ENCODE measurements around the gene DNAJC9. TPM values are rescaled to one million over a fixed set of nuclear protein-coding genes. Genes with fewer than 3 reads are reported as not detected.

Gene DNAJC9
- total RNA-seq, 2 donors from 2014 or later, result 6.8 to 6.9 TPM

GRCh38 chr10:73205081-73205480 is 42.0 kb downstream of the DNAJC9 start:
- H3K36me3 ChIP-seq, result peaks cover 5% of the 10 kb centered on the region
- H3K27ac ChIP-seq, result no peak overlapping the region
- no peak overlapping the region for H3K4me3 ChIP-seq
- H3K4me1 ChIP-seq, result no peaks in the 10 kb centered on the region
- H3K27me3 ChIP-seq, result no peaks in the 10 kb centered on the region
- no peak for TF ChIP-seq CTCF (IDR thresholded peaks at IDR 0.05)
- no peaks in the 10 kb centered on the region for H3K9me3 ChIP-seq
- no peak for DNase-seq (ENCODE audit: low spot score)

Other genes starting within 250 kb of the DNAJC9 start
- 10 to 100 TPM; 29.5 to 45.4 TPM for gene P4HA1, start 150.4 kb downstream of the DNAJC9 start, total RNA-seq
- gene NUDT13, start 136.8 kb downstream of the DNAJC9 start, total RNA-seq, result 1 to 10 TPM in 1 of 2 donors, under 1 TPM in 1; 0.90 to 1.5 TPM
- 10 to 100 TPM; 14.4 to 20.7 TPM for gene ECD, start 79.2 kb downstream of the DNAJC9 start, total RNA-seq
- 10 to 100 TPM in 1 of 2 donors, 1 to 10 TPM in 1; 9.4 to 13.0 TPM for gene FAM149B1, start 79.1 kb downstream of the DNAJC9 start, total RNA-seq
- gene MRPS16, start 5.4 kb upstream of the DNAJC9 start, total RNA-seq, result 10 to 100 TPM; 39.8 to 62.6 TPM
- 1 to 10 TPM in 1 of 2 donors, under 1 TPM in 1; 0.71 to 1.1 TPM for gene CFAP70, start 111.6 kb upstream of the DNAJC9 start, total RNA-seq
- gene ANXA7, start 166.8 kb upstream of the DNAJC9 start, total RNA-seq, result 100 to 1,000 TPM; 100 to 117 TPM
- gene MSS51, start 186.3 kb upstream of the DNAJC9 start, total RNA-seq, result 1 to 10 TPM in 1 of 2 donors, under 1 TPM in 1; 0.47 to 2.0 TPM
- gene PPP3CB, start 248.8 kb upstream of the DNAJC9 start, total RNA-seq, result 10 to 100 TPM; 40.7 to 44.2 TPM